GM23248 (cell line): ENCODE measurements around the gene TRIM13.

Experiments
- EZH2 ChIP-seq: fragments of 200-600 bp; sonication (generic); IDR thresholded peaks from 2 replicates; pipeline ENCODE4 v1.6.1; 2018; ENCODE audit warnings: antibody characterized with exemption, mild to moderate bottlenecking; ENCODE audit not compliant: insufficient read depth, poor library complexity, severe bottlenecking
- EZH2phosphoT487 ChIP-seq: fragments of 200-600 bp; sonication (generic); IDR thresholded peaks from 2 replicates; pipeline ENCODE4 v1.6.1; 2018; ENCODE audit warnings: antibody characterized with exemption, moderate library complexity, mild to moderate bottlenecking, low read depth; ENCODE audit not compliant: insufficient read depth

GRCh38 chr13:49977992-49978391 is 18.9 kb upstream of the TRIM13 start:
- no peak for TF ChIP-seq EZH2phosphoT487
- no peak for TF ChIP-seq EZH2
